H1 (cell line): Measurements from ENCODE around the gene NT5DC1.

ENCODE experiments used
- EZH2 ChIP-seq: fragments of 200-600 bp; sonication (generic); IDR thresholded peaks from 2 replicates; pipeline ENCODE4 v1.7.1; 2012; ENCODE audit warnings: low read depth, mild to moderate bottlenecking, moderate library complexity, low read length, inconsistent platforms; ENCODE audit not compliant: severe bottlenecking
- POLR2AphosphoS5 ChIP-seq: IDR thresholded peaks from 2 replicates; pipeline ENCODE4 v1.6.1; 2011; ENCODE audit warnings: low read depth, low read length
- RFX5 ChIP-seq: IDR thresholded peaks from 2 replicates; pipeline ENCODE4 v1.6.1; 2011; ENCODE audit warnings: low read depth, low read length, improper control_type of control experiment, borderline replicate concordance
- SIN3A ChIP-seq, 2 experiments: IDR thresholded peaks in 1 of 2; conservative IDR thresholded peaks in 1 of 2; 2 replicates each; pipeline ENCODE4 v1.6.1; 2011 to 2012; ENCODE audit warnings: low read length in 2 of 2, improper control_type of control experiment in 1 of 2, low read depth in 1 of 2, mild to moderate bottlenecking in 1 of 2
- TCF12 ChIP-seq: IDR thresholded peaks from 2 replicates; pipeline ENCODE4 v1.6.1; 2011; ENCODE audit warnings: low read depth, mild to moderate bottlenecking, low read length
- TF ChIP-seq, protein P1 (sequence below): IDR thresholded peaks from 2 replicates; pipeline ENCODE4 v1.6.1; 2012; ENCODE audit warnings: inconsistent platforms
- TF ChIP-seq, protein P2 (sequence below), 3 experiments: IDR thresholded peaks; 1 replicate in 2 of 3; 2 replicates in 1 of 3; pipeline versions ENCODE4 v1.5.1 to v1.6.1; 2011; ENCODE audit warnings: low read length in 3 of 3, mild to moderate bottlenecking in 3 of 3, inconsistent platforms in 2 of 3, low read depth in 1 of 3, moderate library complexity in 1 of 3; ENCODE audit not compliant: insufficient read depth in 1 of 3; ENCODE audit errors: control extremely low read depth in 1 of 3
- TF ChIP-seq, protein P3 (sequence below): IDR thresholded peaks from 2 replicates; pipeline ENCODE4 v1.6.1; 2011; ENCODE audit warnings: low read depth, mild to moderate bottlenecking, low read length; ENCODE audit not compliant: insufficient read depth
- TF ChIP-seq, protein P4 (sequence below): IDR thresholded peaks from 2 replicates; pipeline ENCODE4 v1.6.1; 2012; ENCODE audit warnings: low read length, inconsistent platforms

DNA sequence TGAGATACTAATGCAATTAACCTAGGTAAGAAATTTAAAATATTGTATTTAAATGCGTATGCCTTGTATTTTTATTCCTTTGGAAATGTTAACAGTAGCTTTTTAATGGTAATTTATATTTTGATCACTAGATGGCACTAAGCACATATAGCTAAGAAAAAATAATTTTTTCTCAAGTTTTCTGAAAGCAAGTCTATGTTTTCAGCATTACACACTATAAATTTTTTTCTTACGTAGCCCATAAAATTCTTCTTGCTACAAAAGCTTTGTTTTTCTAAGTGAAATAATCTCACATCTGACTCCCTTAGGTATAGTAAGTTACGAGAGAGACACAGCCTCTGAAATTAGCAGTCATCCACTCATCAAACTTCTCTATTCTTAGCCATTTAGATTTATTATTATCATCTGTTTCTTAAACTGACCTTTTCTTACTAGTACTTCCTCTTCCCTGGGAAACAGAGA is 117.5 kb downstream of the NT5DC1 start:
- TF ChIP-seq POLR2AphosphoS5: no peak
- TF ChIP-seq, protein P1, sequence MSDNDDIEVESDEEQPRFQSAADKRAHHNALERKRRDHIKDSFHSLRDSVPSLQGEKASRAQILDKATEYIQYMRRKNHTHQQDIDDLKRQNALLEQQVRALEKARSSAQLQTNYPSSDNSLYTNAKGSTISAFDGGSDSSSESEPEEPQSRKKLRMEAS: no peak
- TF ChIP-seq SIN3A (conservative IDR thresholded peaks at IDR 0.05 in 1 of 2, IDR thresholded peaks at IDR 0.05 in 1 of 2; ENCODE audit: low read depth in 1 of 2, low read length in 2 of 2): no peak
- TF ChIP-seq, protein P2, sequence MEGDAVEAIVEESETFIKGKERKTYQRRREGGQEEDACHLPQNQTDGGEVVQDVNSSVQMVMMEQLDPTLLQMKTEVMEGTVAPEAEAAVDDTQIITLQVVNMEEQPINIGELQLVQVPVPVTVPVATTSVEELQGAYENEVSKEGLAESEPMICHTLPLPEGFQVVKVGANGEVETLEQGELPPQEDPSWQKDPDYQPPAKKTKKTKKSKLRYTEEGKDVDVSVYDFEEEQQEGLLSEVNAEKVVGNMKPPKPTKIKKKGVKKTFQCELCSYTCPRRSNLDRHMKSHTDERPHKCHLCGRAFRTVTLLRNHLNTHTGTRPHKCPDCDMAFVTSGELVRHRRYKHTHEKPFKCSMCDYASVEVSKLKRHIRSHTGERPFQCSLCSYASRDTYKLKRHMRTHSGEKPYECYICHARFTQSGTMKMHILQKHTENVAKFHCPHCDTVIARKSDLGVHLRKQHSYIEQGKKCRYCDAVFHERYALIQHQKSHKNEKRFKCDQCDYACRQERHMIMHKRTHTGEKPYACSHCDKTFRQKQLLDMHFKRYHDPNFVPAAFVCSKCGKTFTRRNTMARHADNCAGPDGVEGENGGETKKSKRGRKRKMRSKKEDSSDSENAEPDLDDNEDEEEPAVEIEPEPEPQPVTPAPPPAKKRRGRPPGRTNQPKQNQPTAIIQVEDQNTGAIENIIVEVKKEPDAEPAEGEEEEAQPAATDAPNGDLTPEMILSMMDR (IDR thresholded peaks at IDR 0.05; ENCODE audit: control extremely low read depth in 1 of 3, insufficient read depth in 1 of 3, low read depth in 1 of 3, low read length in 3 of 3): peak in 1 of 3 experiments; percentile 5; a peak in 1 of 4 replicates
- no peak for TF ChIP-seq EZH2
- TF ChIP-seq RFX5: no peak
- no peak for TF ChIP-seq TCF12
- TF ChIP-seq, protein P3, sequence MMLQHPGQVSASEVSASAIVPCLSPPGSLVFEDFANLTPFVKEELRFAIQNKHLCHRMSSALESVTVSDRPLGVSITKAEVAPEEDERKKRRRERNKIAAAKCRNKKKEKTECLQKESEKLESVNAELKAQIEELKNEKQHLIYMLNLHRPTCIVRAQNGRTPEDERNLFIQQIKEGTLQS: no peak
- TF ChIP-seq, protein P4, sequence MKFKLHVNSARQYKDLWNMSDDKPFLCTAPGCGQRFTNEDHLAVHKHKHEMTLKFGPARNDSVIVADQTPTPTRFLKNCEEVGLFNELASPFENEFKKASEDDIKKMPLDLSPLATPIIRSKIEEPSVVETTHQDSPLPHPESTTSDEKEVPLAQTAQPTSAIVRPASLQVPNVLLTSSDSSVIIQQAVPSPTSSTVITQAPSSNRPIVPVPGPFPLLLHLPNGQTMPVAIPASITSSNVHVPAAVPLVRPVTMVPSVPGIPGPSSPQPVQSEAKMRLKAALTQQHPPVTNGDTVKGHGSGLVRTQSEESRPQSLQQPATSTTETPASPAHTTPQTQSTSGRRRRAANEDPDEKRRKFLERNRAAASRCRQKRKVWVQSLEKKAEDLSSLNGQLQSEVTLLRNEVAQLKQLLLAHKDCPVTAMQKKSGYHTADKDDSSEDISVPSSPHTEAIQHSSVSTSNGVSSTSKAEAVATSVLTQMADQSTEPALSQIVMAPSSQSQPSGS: no peak
